ENCODE data around the gene SYT7.

DNA sequence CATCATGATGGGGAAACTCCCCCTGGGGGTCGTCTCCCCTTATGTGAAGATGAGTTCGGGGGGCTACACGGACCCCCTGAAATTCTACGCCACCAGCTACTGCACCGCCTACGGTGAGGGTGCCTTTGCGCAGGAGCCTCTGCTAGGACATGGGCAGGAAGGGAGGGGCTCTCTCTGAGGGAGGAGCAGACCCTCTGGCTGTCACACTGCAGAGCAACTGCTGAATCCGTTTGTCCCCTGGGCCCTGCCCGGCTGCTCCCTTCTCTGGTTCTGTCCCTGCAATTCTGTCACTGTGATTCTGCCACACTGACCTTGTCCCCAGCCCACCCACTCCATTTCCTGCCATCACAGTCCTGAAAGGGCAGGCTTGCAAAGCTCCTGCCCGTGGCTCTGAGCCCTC lies 99.1 kb downstream of the SYT7 start:
- TF ChIP-seq, protein P1, sequence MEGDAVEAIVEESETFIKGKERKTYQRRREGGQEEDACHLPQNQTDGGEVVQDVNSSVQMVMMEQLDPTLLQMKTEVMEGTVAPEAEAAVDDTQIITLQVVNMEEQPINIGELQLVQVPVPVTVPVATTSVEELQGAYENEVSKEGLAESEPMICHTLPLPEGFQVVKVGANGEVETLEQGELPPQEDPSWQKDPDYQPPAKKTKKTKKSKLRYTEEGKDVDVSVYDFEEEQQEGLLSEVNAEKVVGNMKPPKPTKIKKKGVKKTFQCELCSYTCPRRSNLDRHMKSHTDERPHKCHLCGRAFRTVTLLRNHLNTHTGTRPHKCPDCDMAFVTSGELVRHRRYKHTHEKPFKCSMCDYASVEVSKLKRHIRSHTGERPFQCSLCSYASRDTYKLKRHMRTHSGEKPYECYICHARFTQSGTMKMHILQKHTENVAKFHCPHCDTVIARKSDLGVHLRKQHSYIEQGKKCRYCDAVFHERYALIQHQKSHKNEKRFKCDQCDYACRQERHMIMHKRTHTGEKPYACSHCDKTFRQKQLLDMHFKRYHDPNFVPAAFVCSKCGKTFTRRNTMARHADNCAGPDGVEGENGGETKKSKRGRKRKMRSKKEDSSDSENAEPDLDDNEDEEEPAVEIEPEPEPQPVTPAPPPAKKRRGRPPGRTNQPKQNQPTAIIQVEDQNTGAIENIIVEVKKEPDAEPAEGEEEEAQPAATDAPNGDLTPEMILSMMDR (IDR thresholded peaks at IDR 0.05) = no peak
- no peak for TF ChIP-seq POLR2A (IDR thresholded peaks at IDR 0.05)

All from testis (tissue), 2 donors.